HEK293 (cell line): ENCODE results near the gene VWA3A.

Source experiments
- ZBTB49 ChIP-seq: fragments of 450-650 bp; formaldehyde crosslinking; IDR thresholded peaks from 2 replicates; pipeline ENCODE4 v1.5.1; 2016; ENCODE audit warnings: missing biosample characterization, missing genetic modification characterization, low read depth
- ZNF274 ChIP-seq, 2 experiments: fragments of 200-500 bp in 1 of 2; fragments of 450-650 bp in 1 of 2; sonication (Bioruptor generic) in 1 of 2; formaldehyde crosslinking in 1 of 2; IDR thresholded peaks; 2 replicates each; pipeline versions ENCODE4 v1.5.1 to v1.6.1; 2014 to 2016; ENCODE audit warnings: borderline replicate concordance in 1 of 2, inconsistent platforms in 1 of 2, low read length in 1 of 2, missing biosample characterization in 1 of 2, missing genetic modification characterization in 1 of 2
- ZNF391 ChIP-seq: fragments of 450-650 bp; formaldehyde crosslinking; IDR thresholded peaks from 2 replicates; pipeline ENCODE4 v1.5.1; 2016; ENCODE audit warnings: low read depth, missing biosample characterization, missing genetic modification characterization, borderline replicate concordance

DNA sequence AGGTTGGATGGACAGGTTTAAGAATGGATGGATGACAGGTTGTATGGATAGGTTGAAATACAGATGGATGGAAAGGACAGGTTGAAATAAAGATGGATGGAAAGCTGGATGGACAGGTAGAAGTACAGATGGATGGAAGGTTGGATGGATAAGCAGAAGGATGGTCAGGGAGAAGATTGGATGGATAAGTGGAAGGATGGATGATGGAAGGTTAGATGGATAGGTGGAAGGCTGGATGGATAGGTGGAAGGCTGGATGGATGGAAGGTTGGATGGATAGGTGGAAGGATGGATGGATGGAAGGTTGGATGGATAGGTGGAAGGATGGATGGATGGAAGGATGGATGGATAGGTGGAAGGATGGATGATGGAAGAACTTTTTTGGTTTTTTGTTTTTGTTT is 69.1 kb downstream of the VWA3A start:
- no peak for TF ChIP-seq ZNF274 (IDR thresholded peaks at IDR 0.05; ENCODE audit: low read length)
- no peak for TF ChIP-seq ZNF274 (tag by site-specific recombination; IDR thresholded peaks at IDR 0.05; ENCODE audit: borderline replicate concordance)
- TF ChIP-seq ZNF391 (tag by site-specific recombination) = no peak
- TF ChIP-seq ZBTB49 (tag by site-specific recombination) = no peak
